ENCODE results near the gene KRTAP10-6. TPM values are rescaled to one million over a fixed set of nuclear protein-coding genes. Genes with fewer than 3 reads are reported as not detected.

KRTAP10-6 gene
- total RNA-seq, 2 experiments from 2014 or later = not detected

DNA sequence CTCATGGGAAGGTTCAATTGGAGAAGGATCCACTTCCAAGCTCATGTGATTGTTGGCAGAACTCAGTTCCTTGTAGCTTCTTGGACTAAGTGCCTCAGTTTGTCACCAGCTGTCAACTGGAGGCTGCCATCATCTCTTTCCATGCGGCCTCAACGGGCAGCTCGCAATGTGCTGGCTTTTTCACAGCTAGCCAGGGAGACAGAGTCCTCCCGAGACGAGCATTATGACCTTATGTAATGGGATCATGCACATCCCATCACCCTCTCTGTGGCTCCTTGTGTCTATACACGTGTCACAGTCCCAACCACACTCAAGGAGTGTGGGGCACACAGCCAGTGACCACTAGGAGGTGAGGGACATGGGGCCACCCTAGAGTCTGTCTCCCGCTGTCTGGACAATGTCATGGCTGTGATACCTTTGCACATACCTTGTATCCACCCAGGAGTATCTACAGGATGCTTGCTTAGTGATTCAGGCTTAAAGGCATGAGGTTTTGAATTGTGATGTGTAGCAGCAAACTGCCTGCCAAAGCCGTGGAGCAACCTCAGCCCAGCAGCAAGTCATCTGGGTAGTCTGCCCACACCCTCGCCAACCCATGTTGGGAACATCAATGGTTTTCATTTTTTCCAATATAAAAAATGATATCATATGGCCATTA lies 3.9 kb upstream of the KRTAP10-6 start:
- TF ChIP-seq, protein P1, sequence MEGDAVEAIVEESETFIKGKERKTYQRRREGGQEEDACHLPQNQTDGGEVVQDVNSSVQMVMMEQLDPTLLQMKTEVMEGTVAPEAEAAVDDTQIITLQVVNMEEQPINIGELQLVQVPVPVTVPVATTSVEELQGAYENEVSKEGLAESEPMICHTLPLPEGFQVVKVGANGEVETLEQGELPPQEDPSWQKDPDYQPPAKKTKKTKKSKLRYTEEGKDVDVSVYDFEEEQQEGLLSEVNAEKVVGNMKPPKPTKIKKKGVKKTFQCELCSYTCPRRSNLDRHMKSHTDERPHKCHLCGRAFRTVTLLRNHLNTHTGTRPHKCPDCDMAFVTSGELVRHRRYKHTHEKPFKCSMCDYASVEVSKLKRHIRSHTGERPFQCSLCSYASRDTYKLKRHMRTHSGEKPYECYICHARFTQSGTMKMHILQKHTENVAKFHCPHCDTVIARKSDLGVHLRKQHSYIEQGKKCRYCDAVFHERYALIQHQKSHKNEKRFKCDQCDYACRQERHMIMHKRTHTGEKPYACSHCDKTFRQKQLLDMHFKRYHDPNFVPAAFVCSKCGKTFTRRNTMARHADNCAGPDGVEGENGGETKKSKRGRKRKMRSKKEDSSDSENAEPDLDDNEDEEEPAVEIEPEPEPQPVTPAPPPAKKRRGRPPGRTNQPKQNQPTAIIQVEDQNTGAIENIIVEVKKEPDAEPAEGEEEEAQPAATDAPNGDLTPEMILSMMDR (IDR thresholded peaks at IDR 0.05) = no peak
- no peak overlapping the region for H3K4me3 ChIP-seq (ENCODE audit: low read length)
- H3K27ac ChIP-seq (ENCODE audit: low read depth in 1 of 2, low read length in 2 of 2) = no peak overlapping the region
- no peak for DNase-seq
- Mint-ChIP-seq H3K27me3 (no peaks in the 10 kb centered on the region), H3K9me3 (no peaks in the 10 kb centered on the region), H3K36me3 (ENCODE audit: low read depth) (no peaks in the 10 kb centered on the region), H3K4me3 (no peak overlapping the region), H3K27ac (no peak overlapping the region), H3K4me1 (ENCODE audit: low read depth) (no peaks in the 10 kb centered on the region)
- no peaks in the 10 kb centered on the region for H3K27me3 ChIP-seq (ENCODE audit: control insufficient read depth in 1 of 2, insufficient read depth in 2 of 2, low read length in 2 of 2)
- peaks cover 9 to 10% of the 10 kb centered on the region in 2 experiments for H3K9me3 ChIP-seq (ENCODE audit: control insufficient read depth in 1 of 2, insufficient read depth in 1 of 2, low read length in 2 of 2)
- ATAC-seq (ENCODE audit: poor library complexity) = no peak
- POLR2A ChIA-PET = interaction anchor here (0.8 kb wide), 1 partner anchor 25 kb away, joined by 3 read pairs; no protein-coding TSS in a partner anchor
- CTCF ChIA-PET = no interaction called here
- intact Hi-C loops (cut with DNase I, micrococcal nuclease) = no loop called here
- H3K36me3 ChIP-seq (ENCODE audit: insufficient read depth, low read length) = no peaks in the 10 kb centered on the region
- no peaks in the 10 kb centered on the region for H3K4me1 ChIP-seq (ENCODE audit: insufficient read depth, low read length)

DNA sequence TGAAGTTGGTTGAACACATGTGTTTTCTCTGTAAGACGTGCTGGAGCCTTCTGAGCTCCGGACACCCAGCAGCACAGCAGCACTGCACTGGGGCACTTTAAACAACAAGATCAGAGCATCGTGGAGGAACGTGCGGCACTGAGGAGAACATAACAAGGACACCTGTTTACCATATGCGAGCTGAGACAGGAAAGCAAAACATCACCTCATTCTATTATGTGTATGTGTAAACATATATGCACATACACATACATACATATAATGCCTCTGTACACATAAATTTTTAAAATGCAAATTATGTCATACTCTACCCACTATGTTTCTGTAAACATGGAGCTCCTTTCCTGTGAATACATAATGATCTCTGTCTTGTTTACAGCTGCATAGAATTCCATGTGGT lies 3.2 kb upstream of the KRTAP10-6 start:
- intact Hi-C loops (cut with DNase I, micrococcal nuclease) = no loop called here
- H3K27ac ChIP-seq (ENCODE audit: low read depth in 1 of 2, low read length in 2 of 2) = no peak overlapping the region
- H3K9me3 ChIP-seq (ENCODE audit: control insufficient read depth in 1 of 2, insufficient read depth in 1 of 2, low read length in 2 of 2) = peaks cover 9 to 10% of the 10 kb centered on the region in 2 experiments
- DNase-seq = no peak
- ATAC-seq (ENCODE audit: poor library complexity) = no peak
- ChIA-PET POLR2A (interaction anchor here (0.8 kb wide), 1 partner anchor 24 kb away, joined by 3 read pairs; no protein-coding TSS in a partner anchor), CTCF (no interaction called here)
- H3K27ac Mint-ChIP-seq = no peak overlapping the region
- H3K4me3 ChIP-seq (ENCODE audit: low read length) = no peak overlapping the region
- no peaks in the 10 kb centered on the region for H3K27me3 ChIP-seq (ENCODE audit: control insufficient read depth in 1 of 2, insufficient read depth in 2 of 2, low read length in 2 of 2)
- TF ChIP-seq, protein P1 (IDR thresholded peaks at IDR 0.05) = no peak
- no peaks in the 10 kb centered on the region for H3K4me1 Mint-ChIP-seq (ENCODE audit: low read depth)
- no peaks in the 10 kb centered on the region for H3K36me3 ChIP-seq (ENCODE audit: insufficient read depth, low read length)
- H3K36me3 Mint-ChIP-seq (ENCODE audit: low read depth) = no peaks in the 10 kb centered on the region
- H3K4me3 Mint-ChIP-seq = no peak overlapping the region
- H3K4me1 ChIP-seq (ENCODE audit: insufficient read depth, low read length) = no peaks in the 10 kb centered on the region
- H3K9me3 Mint-ChIP-seq = no peaks in the 10 kb centered on the region
- no peaks in the 10 kb centered on the region for H3K27me3 Mint-ChIP-seq

DNA sequence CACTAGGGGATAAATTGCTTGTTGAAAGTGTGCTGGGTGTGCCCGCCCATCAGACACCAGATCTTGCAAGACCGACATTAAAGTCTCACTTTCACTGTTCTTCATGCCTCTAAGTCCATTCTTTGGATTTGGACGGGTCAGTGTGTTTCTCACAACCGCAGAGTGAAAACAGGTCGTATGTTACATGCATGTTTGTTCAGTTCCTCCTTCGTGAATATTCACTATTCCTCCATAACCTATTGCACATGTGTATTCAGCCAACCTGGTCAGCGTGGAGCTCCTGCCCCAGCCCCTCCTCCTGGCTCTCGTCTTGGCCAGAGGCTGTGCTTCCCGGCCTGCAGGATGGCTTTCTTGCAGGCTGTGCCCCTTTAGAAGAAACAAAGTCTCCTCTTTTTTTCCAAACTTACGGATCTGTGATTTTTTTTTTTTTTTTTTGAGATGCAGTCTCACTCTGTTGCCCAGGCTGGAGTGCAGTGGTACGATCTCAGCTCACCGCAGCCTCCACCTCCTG lies 2.2 kb upstream of the KRTAP10-6 start:
- ATAC-seq (ENCODE audit: poor library complexity) = no peak
- Mint-ChIP-seq H3K36me3 (ENCODE audit: low read depth) (no peaks in the 10 kb centered on the region), H3K27me3 (peaks cover 6% of the 10 kb centered on the region), H3K27ac (no peak overlapping the region), H3K4me3 (no peak overlapping the region), H3K4me1 (ENCODE audit: low read depth) (no peaks in the 10 kb centered on the region), H3K9me3 (no peaks in the 10 kb centered on the region)
- no peaks in the 10 kb centered on the region for H3K27me3 ChIP-seq (ENCODE audit: control insufficient read depth in 1 of 2, insufficient read depth in 2 of 2, low read length in 2 of 2)
- intact Hi-C loops (cut with DNase I, micrococcal nuclease) = no loop called here
- H3K9me3 ChIP-seq (ENCODE audit: control insufficient read depth in 1 of 2, insufficient read depth in 1 of 2, low read length in 2 of 2) = peaks cover 8 to 10% of the 10 kb centered on the region in 2 experiments
- POLR2A ChIA-PET = no interaction called here
- TF ChIP-seq, protein P1 (IDR thresholded peaks at IDR 0.05) = no peak
- CTCF ChIA-PET = no interaction called here
- no peak overlapping the region for H3K4me3 ChIP-seq (ENCODE audit: low read length)
- H3K36me3 ChIP-seq (ENCODE audit: insufficient read depth, low read length) = no peaks in the 10 kb centered on the region
- H3K27ac ChIP-seq (ENCODE audit: low read depth in 1 of 2, low read length in 2 of 2) = no peak overlapping the region
- no peak for DNase-seq
- H3K4me1 ChIP-seq (ENCODE audit: insufficient read depth, low read length) = no peaks in the 10 kb centered on the region

All from CD4-positive, alpha-beta T cell (primary cell).